ENCODE results near the gene S100A7A. TPM values are rescaled to one million over a fixed set of nuclear protein-coding genes. Genes with fewer than 3 reads are reported as not detected.

Gene S100A7A
- not detected for total RNA-seq

DNA sequence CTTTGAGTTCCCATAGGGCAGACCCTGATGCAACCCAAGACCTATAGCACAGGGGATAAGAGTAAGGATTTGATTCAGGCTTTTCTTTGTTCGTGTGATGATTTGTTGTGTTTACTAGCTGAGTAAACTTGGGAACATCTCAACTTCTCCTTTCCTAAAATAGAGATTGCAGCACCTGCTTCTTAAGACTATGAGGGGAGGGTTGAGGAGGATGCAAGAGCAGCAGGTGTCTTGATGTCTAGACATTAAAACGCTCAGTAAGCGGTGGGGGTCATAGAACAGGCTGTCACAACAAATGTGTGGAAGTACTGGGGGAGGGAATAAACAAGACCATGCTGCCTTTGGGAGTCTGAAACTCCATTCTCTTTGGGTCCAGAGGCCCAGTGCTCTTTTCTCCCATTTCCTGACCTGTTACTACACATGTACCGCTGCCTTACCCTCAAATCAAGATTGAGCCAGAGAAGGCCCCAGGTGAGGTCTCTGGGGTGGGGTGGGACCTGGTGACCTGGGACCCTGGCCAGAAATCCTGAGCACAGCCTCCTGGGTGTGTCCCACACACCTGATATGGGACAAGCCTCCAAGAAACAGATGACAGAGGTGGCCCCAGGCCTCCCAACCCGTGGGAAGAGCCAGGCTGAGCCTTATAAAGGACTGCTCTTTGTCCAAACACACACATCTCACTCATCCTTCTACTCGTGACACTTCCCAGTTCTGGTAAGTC is at the start of gene S100A7A:
S100A7A (plus strand) TSS at position 671 of the 721 bp plus-strand sequence. CDS start 1,563 bp downstream, outside the sequence.
- no peak within 1 kb of the TSS for H3K4me3 ChIP-seq
- no peak for DNase-seq (ENCODE audit: low spot score in 2 of 2)
- TF ChIP-seq, protein P1, sequence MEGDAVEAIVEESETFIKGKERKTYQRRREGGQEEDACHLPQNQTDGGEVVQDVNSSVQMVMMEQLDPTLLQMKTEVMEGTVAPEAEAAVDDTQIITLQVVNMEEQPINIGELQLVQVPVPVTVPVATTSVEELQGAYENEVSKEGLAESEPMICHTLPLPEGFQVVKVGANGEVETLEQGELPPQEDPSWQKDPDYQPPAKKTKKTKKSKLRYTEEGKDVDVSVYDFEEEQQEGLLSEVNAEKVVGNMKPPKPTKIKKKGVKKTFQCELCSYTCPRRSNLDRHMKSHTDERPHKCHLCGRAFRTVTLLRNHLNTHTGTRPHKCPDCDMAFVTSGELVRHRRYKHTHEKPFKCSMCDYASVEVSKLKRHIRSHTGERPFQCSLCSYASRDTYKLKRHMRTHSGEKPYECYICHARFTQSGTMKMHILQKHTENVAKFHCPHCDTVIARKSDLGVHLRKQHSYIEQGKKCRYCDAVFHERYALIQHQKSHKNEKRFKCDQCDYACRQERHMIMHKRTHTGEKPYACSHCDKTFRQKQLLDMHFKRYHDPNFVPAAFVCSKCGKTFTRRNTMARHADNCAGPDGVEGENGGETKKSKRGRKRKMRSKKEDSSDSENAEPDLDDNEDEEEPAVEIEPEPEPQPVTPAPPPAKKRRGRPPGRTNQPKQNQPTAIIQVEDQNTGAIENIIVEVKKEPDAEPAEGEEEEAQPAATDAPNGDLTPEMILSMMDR (IDR thresholded peaks at IDR 0.05) = no peak
- no peaks in the 10 kb centered on the region for H3K27me3 ChIP-seq
- H3K36me3 ChIP-seq = no peaks in the 10 kb centered on the region
- H3K27ac ChIP-seq = no peak within 1 kb of the TSS
- no peaks in the 10 kb centered on the region for H3K9me3 ChIP-seq
- no peaks in the 10 kb centered on the region for H3K4me1 ChIP-seq
- intact Hi-C loops (cut with DNase I) = no loop called here

DNA sequence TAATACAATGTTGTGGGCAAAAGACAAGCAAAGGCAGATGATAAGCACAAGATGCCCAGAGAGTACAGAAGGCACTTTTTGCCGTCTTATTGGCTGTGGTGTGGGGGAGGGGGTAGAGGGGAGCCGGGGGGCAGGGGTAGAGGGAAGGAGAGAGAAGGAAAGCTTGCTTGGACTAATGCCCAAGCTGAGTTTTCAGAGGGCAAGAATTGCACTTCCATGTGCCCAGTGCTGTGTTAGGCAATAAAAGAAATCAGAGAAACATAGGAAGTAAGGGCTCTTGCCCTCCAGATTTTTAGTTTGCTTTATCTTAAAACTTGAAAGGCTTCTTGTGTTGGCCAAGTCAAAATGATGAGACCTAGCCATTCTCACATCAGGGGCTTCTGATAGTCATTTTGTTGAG is 49.2 kb upstream of the S100A7A start:
- Histone ChIP-seq H3K27me3 (no peaks in the 10 kb centered on the region), H3K4me1 (no peaks in the 10 kb centered on the region), H3K27ac (no peak overlapping the region), H3K36me3 (no peaks in the 10 kb centered on the region), H3K4me3 (no peak overlapping the region), H3K9me3 (no peaks in the 10 kb centered on the region)
- intact Hi-C loops (cut with DNase I) = no loop called here
- TF ChIP-seq, protein P1 (IDR thresholded peaks at IDR 0.05) = no peak
- DNase-seq (ENCODE audit: low spot score in 2 of 2) = no peak

DNA sequence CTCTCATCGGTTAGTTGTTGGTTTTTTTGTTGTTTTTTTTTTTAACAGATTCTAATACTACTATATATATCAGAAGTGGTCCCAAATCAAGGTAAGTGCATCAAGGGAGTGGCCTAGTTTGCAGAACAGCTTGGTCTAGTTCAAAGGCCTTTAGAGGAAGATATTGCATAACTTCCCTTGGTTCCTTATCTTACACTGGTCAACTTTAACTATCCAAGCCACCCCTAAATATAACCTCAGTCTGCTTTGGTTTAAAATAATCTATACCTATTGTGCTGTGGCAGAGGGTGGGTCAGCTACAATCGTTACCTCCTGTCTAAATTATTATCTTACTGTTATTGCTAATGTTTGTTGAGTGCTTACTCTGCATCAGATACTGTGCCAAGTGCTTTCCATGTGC is 47.8 kb upstream of the S100A7A start:
- no peak overlapping the region for H3K27ac ChIP-seq
- no peaks in the 10 kb centered on the region for H3K9me3 ChIP-seq
- H3K4me1 ChIP-seq = no peaks in the 10 kb centered on the region
- H3K36me3 ChIP-seq = no peaks in the 10 kb centered on the region
- no peak for DNase-seq (ENCODE audit: low spot score in 2 of 2)
- TF ChIP-seq, protein P1 (IDR thresholded peaks at IDR 0.05) = no peak
- no peak overlapping the region for H3K4me3 ChIP-seq
- H3K27me3 ChIP-seq = no peaks in the 10 kb centered on the region
- intact Hi-C loops (cut with DNase I) = no loop called here

DNA sequence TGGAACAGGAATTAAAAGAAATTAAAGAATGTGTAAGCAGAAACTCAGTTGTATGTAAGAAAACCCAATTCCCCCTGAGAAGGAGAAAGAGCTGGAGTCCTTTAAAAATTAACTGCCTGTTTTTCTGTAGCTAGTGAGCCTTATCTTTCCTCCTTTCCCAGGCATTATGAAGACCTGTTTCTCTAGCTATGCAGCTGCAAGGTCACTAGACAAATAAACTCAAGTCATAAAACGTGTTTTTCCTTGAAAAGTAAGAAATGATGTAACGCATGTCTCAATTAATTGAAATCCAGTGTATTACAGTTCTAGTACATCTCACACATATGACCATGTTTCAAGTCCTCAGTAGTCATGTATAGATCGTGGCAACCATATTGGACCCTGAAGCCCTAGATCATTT is 46.2 kb upstream of the S100A7A start:
- intact Hi-C loops (cut with DNase I) = no loop called here
- DNase-seq (ENCODE audit: low spot score in 2 of 2) = no peak
- no peak overlapping the region for H3K4me3 ChIP-seq
- H3K36me3 ChIP-seq = no peaks in the 10 kb centered on the region
- no peaks in the 10 kb centered on the region for H3K27me3 ChIP-seq
- no peaks in the 10 kb centered on the region for H3K4me1 ChIP-seq
- TF ChIP-seq, protein P1 (IDR thresholded peaks at IDR 0.05) = no peak
- H3K27ac ChIP-seq = no peak overlapping the region
- H3K9me3 ChIP-seq = no peaks in the 10 kb centered on the region

DNA sequence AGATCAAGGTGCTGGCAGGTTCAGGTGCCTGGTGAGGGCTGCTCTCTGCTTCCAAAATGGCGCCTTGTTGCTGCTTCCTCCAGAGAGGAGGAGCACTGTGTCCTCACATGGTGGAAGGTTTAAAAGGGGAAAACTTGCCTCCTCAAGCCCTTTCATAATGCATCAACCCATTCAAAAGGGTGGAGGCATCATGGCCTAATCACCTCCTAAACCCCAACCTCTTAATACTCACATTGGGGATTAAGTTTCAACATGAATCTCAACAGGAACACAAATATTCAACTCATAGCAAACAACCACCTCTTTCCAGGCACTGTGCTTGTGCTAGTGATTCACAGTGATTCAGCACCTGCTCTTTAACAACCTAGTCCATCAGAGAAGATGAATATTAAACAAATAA is 45.1 kb upstream of the S100A7A start:
- Histone ChIP-seq H3K36me3 (no peaks in the 10 kb centered on the region), H3K4me3 (no peak overlapping the region), H3K4me1 (no peaks in the 10 kb centered on the region), H3K27ac (no peak overlapping the region), H3K27me3 (no peaks in the 10 kb centered on the region), H3K9me3 (no peaks in the 10 kb centered on the region)
- TF ChIP-seq, protein P1 (IDR thresholded peaks at IDR 0.05) = no peak
- intact Hi-C loops (cut with DNase I) = no loop called here
- DNase-seq (ENCODE audit: low spot score in 2 of 2) = no peak

Data from ascending aorta (tissue), 2 donors.